ENCODE data around the gene C5AR1.
"Not testable (repeated sequence)": the region's sequence is repeated elsewhere in the genome, so short reads cannot be mapped to it uniquely, and the experiment has no call there.

The C5AR1 gene

DNA sequence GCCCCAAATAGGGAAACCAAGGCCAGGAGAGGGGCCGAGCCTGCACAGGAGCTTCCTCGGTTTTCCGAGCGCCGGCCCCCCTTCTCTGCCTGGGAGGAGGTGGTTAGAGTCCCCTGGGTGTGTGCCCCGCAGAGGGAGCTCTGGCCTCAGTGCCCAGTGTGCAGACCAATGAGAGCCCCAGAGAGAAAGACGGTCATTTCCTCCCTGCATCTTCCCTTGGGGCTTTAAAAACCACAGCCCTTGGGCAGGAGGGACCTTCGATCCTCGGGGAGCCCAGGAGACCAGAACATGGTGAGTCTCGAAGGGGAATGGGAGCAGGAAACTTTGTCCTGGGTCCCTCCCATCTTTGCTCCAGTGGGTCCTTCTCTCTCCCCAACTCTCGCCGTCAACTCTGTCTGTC lies at the start of gene C5AR1:
C5AR1 (plus strand) TSS at position 254 of the 400 bp plus-strand sequence; CDS start at position 289, 35 bp downstream.
- Mint-ChIP-seq H3K9me3 (no peaks in the 10 kb centered on the region), H3K4me3 (no peak within 1 kb of the TSS), H3K27me3 (peaks cover 39 to 74% of the 10 kb centered on the region in 2 donors), H3K4me1 (peaks cover 6 to 7% of the 10 kb centered on the region in 2 donors), H3K36me3 (peaks cover 0 to 3% of the 10 kb centered on the region in 2 donors), H3K27ac (peak within 1 kb of the TSS; percentile 27)
- ATAC-seq (replicated peaks) (no peak), DNase-seq (no peak)

DNA sequence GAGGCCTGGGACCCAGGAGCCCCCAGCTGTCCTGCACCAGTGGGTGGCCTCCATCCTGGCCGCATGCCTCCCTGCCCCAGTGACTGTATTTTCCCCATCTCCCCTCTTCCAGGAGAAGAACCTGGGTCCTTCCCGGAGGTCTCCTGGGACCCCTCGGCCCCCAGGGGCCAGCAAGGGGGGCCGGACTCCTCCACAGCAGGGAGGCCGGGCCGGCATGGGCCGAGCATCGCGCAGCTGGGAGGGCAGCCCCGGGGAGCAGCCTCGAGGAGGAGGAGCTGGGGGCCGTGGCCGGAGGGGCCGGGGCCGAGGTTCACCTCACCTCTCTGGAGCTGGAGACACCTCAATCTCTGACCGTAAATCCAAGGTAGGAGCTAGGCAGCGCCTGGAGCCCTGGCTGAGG lies 49.2 kb upstream of the C5AR1 start:
- Mint-ChIP-seq H3K4me1 (peaks cover 29 to 50% of the 10 kb centered on the region in 2 donors), H3K36me3 (peaks cover 43 to 50% of the 10 kb centered on the region in 2 donors), H3K4me3 (no peak overlapping the region), H3K27ac (no peak overlapping the region), H3K27me3 (no peaks in the 10 kb centered on the region), H3K9me3 (no peaks in the 10 kb centered on the region)
- ATAC-seq (replicated peaks) (no peak), DNase-seq (no peak)

GRCh38 chr19:47261946-47262793 lies 47.5 kb upstream of the C5AR1 start:
- H3K27ac Mint-ChIP-seq = peak overlapping the region; percentile 82
- peak overlapping the region in 1 of 2 donors; percentile 6 for H3K4me3 Mint-ChIP-seq
- ATAC-seq (replicated peaks) (peak; percentile 92 to 95), DNase-seq (peak; percentile 62)
- not testable (repeated sequence) for H3K27me3 Mint-ChIP-seq, H3K9me3 Mint-ChIP-seq
- peaks cover 55 to 63% of the 10 kb centered on the region in 2 donors for H3K36me3 Mint-ChIP-seq
- peaks cover 28 to 40% of the 10 kb centered on the region in 2 donors for H3K4me1 Mint-ChIP-seq

- no peak for ATAC-seq (replicated peaks)
- no peak overlapping the region for H3K27ac Mint-ChIP-seq
- DNase-seq = no peak
- H3K9me3 Mint-ChIP-seq = no peaks in the 10 kb centered on the region
- no peaks in the 10 kb centered on the region for H3K27me3 Mint-ChIP-seq
- H3K4me3 Mint-ChIP-seq = no peak overlapping the region
- H3K4me1 Mint-ChIP-seq = peaks cover 10 to 17% of the 10 kb centered on the region in 2 donors
- peaks cover 44 to 59% of the 10 kb centered on the region in 2 donors for H3K36me3 Mint-ChIP-seq
Observed at GRCh38 chr19:47264629-47265028, 45.0 kb upstream of the C5AR1 start.

- DNase-seq (no peak), ATAC-seq (replicated peaks) (no peak)
- Mint-ChIP-seq H3K9me3 (no peaks in the 10 kb centered on the region), H3K36me3 (peaks cover 42 to 63% of the 10 kb centered on the region in 2 donors), H3K27me3 (no peaks in the 10 kb centered on the region), H3K4me3 (no peak overlapping the region), H3K27ac (no peak overlapping the region), H3K4me1 (peaks cover 9 to 14% of the 10 kb centered on the region in 2 donors)
Observed at GRCh38 chr19:47266401-47266941, 43.2 kb upstream of the C5AR1 start.

- Mint-ChIP-seq H3K4me1 (peaks cover 13 to 18% of the 10 kb centered on the region in 2 donors), H3K27me3 (no peaks in the 10 kb centered on the region), H3K36me3 (peaks cover 44 to 69% of the 10 kb centered on the region in 2 donors), H3K27ac (no peak overlapping the region), H3K4me3 (no peak overlapping the region), H3K9me3 (no peaks in the 10 kb centered on the region)
- DNase-seq = no peak
- no peak for ATAC-seq (replicated peaks)
Observed at GRCh38 chr19:47267350-47267759, 42.3 kb upstream of the C5AR1 start.

DNA sequence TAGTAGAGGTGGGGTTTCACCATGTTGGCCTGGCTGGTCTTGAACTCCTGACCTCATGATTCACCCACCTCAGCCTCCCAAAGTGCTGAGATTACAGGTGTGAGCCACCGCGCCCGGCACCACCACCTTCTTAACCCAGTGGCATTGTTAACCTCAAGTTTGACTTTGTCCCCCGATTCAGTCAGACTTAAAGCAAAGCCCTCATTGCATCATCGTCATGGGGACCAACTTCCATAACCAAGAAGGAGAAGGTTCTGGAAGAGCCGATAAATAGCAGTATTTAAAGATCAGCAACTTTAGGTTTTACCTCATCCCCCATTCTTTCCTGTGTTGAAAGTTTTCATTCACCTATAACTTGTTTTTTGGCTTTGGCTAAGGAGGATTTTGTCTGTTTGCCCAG lies 41.6 kb upstream of the C5AR1 start:
- Mint-ChIP-seq H3K27ac (peak overlapping the region; percentile 20), H3K9me3 (no peaks in the 10 kb centered on the region), H3K4me3 (no peak overlapping the region), H3K27me3 (no peaks in the 10 kb centered on the region), H3K36me3 (peaks cover 41 to 63% of the 10 kb centered on the region in 2 donors), H3K4me1 (peaks cover 18 to 19% of the 10 kb centered on the region in 2 donors)
- no peak for DNase-seq
- no peak for ATAC-seq (replicated peaks)

DNA sequence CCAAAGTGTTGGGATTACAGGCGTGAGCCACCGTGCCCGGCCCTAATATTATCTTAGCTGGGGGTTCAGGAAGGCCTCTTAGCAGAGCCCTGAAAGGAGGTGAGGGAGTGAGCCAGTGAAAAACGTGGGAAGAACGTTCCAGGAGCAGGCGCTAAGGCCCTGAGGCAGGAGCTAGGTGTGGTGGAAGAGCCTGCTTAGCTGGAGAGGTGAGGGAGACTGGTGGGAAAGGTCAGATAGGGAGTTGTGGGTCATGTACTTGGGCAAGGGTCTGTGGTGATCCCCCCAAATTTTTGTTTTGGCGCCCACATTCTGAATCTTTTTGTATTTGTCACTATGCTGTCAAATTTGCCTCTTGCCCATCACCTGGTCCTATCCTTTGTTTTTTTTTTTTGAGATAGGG lies 40.1 kb upstream of the C5AR1 start:
- ATAC-seq (replicated peaks) = no peak
- H3K36me3 Mint-ChIP-seq = peaks cover 34 to 56% of the 10 kb centered on the region in 2 donors
- peaks cover 17 to 20% of the 10 kb centered on the region in 2 donors for H3K4me1 Mint-ChIP-seq
- DNase-seq = no peak
- H3K27ac Mint-ChIP-seq = peak overlapping the region; percentile 59
- no peak overlapping the region for H3K4me3 Mint-ChIP-seq
- H3K9me3 Mint-ChIP-seq = no peaks in the 10 kb centered on the region
- no peaks in the 10 kb centered on the region for H3K27me3 Mint-ChIP-seq

DNA sequence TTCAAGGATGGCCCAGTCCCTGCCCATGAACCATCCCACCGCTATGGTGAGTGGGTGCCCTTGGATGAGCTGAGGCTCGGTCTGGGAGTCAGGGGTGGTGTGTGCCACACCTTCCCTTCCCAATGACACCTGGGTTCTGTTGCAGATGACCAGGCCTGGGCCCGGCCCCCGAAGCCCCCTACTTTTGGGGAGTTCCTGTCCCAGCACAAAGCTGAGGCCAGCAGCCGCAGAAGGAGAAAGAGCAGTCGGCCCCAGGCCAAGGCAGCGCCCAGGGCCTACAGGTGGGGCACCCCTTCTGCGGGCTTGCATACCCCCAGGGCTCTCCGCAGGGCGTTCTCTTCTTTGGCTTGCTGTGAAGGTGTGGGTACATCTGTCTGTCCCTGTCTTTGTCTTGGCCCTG lies 39.3 kb upstream of the C5AR1 start:
- Mint-ChIP-seq H3K4me3 (no peak overlapping the region), H3K27me3 (no peaks in the 10 kb centered on the region)

DNA sequence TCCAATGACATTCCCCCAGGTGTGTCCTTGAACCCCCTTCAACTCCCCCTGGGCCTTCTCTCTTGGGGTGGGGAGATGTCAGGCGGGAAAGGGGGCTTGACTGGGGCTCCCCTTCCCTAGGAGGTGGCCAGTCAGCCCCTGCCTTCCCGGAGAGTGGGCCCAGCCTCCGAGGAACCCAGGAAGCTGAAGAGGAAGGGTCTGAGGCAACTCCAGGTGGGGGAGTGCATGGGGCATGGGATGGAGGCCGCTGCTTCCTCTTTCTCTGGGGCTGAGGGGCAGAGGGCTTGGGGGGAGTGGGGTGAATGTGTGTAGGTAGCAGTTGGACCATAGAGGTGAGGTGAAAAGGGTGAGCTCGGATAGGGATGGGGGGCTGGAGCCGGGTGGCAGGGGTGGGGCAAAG lies 37.7 kb upstream of the C5AR1 start:
- ATAC-seq (replicated peaks) (no peak), DNase-seq (no peak)
- no peaks in the 10 kb centered on the region for H3K9me3 Mint-ChIP-seq
- H3K27ac Mint-ChIP-seq = no peak overlapping the region
- peaks cover 20 to 47% of the 10 kb centered on the region in 2 donors for H3K36me3 Mint-ChIP-seq
- peak overlapping the region; percentile 84 to 88 for H3K4me3 Mint-ChIP-seq
- no peaks in the 10 kb centered on the region for H3K27me3 Mint-ChIP-seq
- peaks cover 25 to 34% of the 10 kb centered on the region in 2 donors for H3K4me1 Mint-ChIP-seq

More for the DNA sequence above, 39.3 kb upstream of the C5AR1 start:
- H3K9me3 Mint-ChIP-seq = no peaks in the 10 kb centered on the region
- H3K4me1 Mint-ChIP-seq = peaks cover 19 to 25% of the 10 kb centered on the region in 2 donors
- no peak for ATAC-seq (replicated peaks)
- H3K27ac Mint-ChIP-seq = no peak overlapping the region
- DNase-seq = no peak
- H3K36me3 Mint-ChIP-seq = peaks cover 30 to 53% of the 10 kb centered on the region in 2 donors

DNA sequence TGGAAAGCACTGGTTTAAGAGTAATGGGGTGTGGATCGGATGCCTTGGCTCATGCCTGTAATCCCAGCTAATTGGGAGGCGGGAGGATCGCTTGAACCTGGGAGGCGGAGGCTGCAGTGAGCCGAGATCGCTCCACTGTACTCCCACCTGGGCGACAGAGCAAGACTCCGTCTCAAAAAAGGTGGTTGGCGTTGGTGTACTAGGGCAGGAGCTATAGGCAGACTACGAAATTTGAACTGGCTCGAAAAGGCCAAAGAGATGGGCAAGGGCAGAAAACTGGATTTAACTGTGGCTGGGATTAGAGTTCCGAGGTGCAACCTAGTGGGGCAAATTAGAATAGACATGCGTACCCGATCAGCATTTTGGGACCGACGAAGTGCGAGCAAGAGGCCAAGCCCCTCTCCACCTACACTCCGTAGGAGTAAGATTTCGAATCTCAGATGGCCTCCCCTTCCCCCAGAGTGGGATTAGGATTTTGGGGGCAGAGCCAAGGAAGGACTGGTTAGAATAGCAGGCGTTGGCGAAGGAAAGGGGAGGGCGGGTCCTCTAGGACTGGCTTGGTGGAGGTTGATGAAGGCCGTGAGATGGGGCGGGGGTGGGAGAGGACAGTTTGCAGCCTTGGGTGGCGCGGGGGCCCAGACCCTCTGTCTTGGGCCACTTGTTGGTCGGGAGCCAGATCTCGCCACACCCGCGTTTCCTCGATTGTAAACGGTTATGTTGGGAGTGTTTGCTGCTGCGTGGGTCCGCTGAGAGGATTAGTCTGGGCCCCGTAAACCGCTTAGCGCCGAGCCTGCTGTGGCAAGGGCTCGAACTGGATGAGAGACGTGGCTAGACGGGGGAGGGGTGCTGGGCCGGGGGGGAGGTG lies 37.0 kb upstream of the C5AR1 start:
- H3K36me3 Mint-ChIP-seq = peaks cover 16 to 42% of the 10 kb centered on the region in 2 donors
- no peaks in the 10 kb centered on the region for H3K9me3 Mint-ChIP-seq
- ATAC-seq (replicated peaks) = no peak
- H3K4me1 Mint-ChIP-seq = peaks cover 25 to 36% of the 10 kb centered on the region in 2 donors
- H3K27ac Mint-ChIP-seq = peak overlapping the region; percentile 89
- no peak for DNase-seq
- no peaks in the 10 kb centered on the region for H3K27me3 Mint-ChIP-seq
- H3K4me3 Mint-ChIP-seq = peak overlapping the region; percentile 84 to 88

- H3K36me3 Mint-ChIP-seq = peaks cover 16 to 42% of the 10 kb centered on the region in 2 donors
- H3K27ac Mint-ChIP-seq = peak overlapping the region; percentile 94
- H3K4me1 Mint-ChIP-seq = peaks cover 29 to 40% of the 10 kb centered on the region in 2 donors
- peak overlapping the region; percentile 84 to 88 for H3K4me3 Mint-ChIP-seq
- H3K9me3 Mint-ChIP-seq = no peaks in the 10 kb centered on the region
- ATAC-seq (replicated peaks) (peak; percentile 78 to 80), DNase-seq (peak; percentile 91)
- H3K27me3 Mint-ChIP-seq = no peaks in the 10 kb centered on the region
Observed at GRCh38 chr19:47273313-47274070, 36.2 kb upstream of the C5AR1 start.

GRCh38 chr19:47274071-47274890 lies 35.4 kb upstream of the C5AR1 start, which contains the start of gene INAFM1:
Gene INAFM1, plus strand, starts transcription at chr19:47274885. Its CDS starts 35 bp downstream, at chr19:47274920.
- peak within 1 kb of the TSS; percentile 94 for H3K27ac Mint-ChIP-seq
- peaks cover 29 to 40% of the 10 kb centered on the region in 2 donors for H3K4me1 Mint-ChIP-seq
- peak; percentile 97 for DNase-seq

More at GRCh38 chr19:47274071-47274890, 35.4 kb upstream of the C5AR1 start, which contains the start of gene INAFM1:
- Mint-ChIP-seq H3K4me3 (peak within 1 kb of the TSS; percentile 84 to 88), H3K27me3 (no peaks in the 10 kb centered on the region), H3K36me3 (peaks cover 16 to 37% of the 10 kb centered on the region in 2 donors), H3K9me3 (no peaks in the 10 kb centered on the region)
- ATAC-seq (replicated peaks) = peak; percentile 82 to 84
